GM12878 (cell line): ENCODE results near the gene SEMA5B. TPM values are rescaled to one million over a fixed set of nuclear protein-coding genes. Genes with fewer than 3 reads are reported as not detected.

Experiments used
- ATAC-seq: fragments of 200-7000 bp; cut with Tn5 transposase; 3 replicates; pipeline ENCODE4 v1.9.1; 2020; ENCODE audit warnings: mild to moderate bottlenecking, moderate library complexity
- BruUV-seq: library from RNA; stranded (reverse); fragments of 400-500 nt; replicated peaks from 2 replicates; lab custom pipeline; 2021; lab: Mats Ljungman, UMichigan
- CTCF ChIA-PET: fragments of 300-600 bp; sonication (Branson Sonifier 250); formaldehyde crosslinking; extraction: SDS; loops from one replicate; lab custom pipeline; 2021; ENCODE audit warnings: inconsistent platforms; lab: Yijun Ruan, JAX
- POLR2A ChIA-PET: fragments of 350-600 bp; formaldehyde crosslinking; extraction: SDS; loops from one replicate; lab custom pipeline; 2021; ENCODE audit warnings: inconsistent platforms; lab: Charles Lee
- RAD21 ChIA-PET: fragments of 300-600 bp; sonication (Branson Sonifier 250); formaldehyde crosslinking; loops from one replicate; lab custom pipeline; 2023; ENCODE audit warnings: antibody characterized with exemption; ENCODE audit not compliant: unreplicated experiment; lab: Charles Lee
- SMC1A ChIA-PET: fragments of 300-600 bp; sonication (Branson Sonifier 250); formaldehyde crosslinking; loops from one replicate; lab custom pipeline; 2023; ENCODE audit not compliant: unreplicated experiment, uncharacterized antibody; lab: Charles Lee
- DNase-seq: peaks from one replicate; pipeline ENCODE4 v3.0.0-alpha.2; 2011; ENCODE audit warnings: low read depth, low spot score
- FAIRE-seq: peaks from 3 replicates; lab custom pipeline; 2011; peaks lifted over from hg19 to GRCh38; lab: Jason Lieb, UNC
- H2AFZ ChIP-seq: 2 replicates; pipeline ENCODE4 v1.6.0; 2011; ENCODE audit warnings: low read depth, low read length, control low read depth; ENCODE audit not compliant: control insufficient read depth
- H3K27ac ChIP-seq: 2 replicates; pipeline ENCODE4 v1.5.1; 2011; ENCODE audit warnings: control low read depth; ENCODE audit not compliant: control insufficient read depth, insufficient read depth
- H3K27me3 ChIP-seq, 2 experiments: replicated peaks in 1 of 2; 2 replicates each; pipeline versions ENCODE4 v1.6.0 to v1.6.1; 2011; ENCODE audit warnings: low read length in 1 of 2; ENCODE audit not compliant: control insufficient read depth in 2 of 2, insufficient read depth in 2 of 2
- H3K36me3 ChIP-seq, 2 experiments: 2 replicates each; pipeline ENCODE4 v1.5.1; 2011; ENCODE audit warnings: low read length in 1 of 2; ENCODE audit not compliant: control insufficient read depth in 2 of 2, insufficient read depth in 2 of 2
- H3K4me1 ChIP-seq: 2 replicates; pipeline ENCODE4 v1.6.1; 2011; ENCODE audit warnings: mild to moderate bottlenecking, low read length, moderate library complexity, mixed read lengths; ENCODE audit not compliant: control insufficient read depth, insufficient read depth
- H3K4me2 ChIP-seq: 2 replicates; pipeline ENCODE4 v1.6.0; 2011; ENCODE audit warnings: control low read depth; ENCODE audit not compliant: control insufficient read depth, insufficient read depth
- H3K4me3 ChIP-seq: fragments of 200-600 bp; sonication (generic); 2 replicates; pipeline ENCODE4 v1.5.1; 2016
- H3K79me2 ChIP-seq: 2 replicates; pipeline ENCODE4 v1.6.0; 2011; ENCODE audit warnings: low read length; ENCODE audit not compliant: control insufficient read depth, insufficient read depth
- H3K9ac ChIP-seq: 2 replicates; pipeline ENCODE4 v1.8.0; 2011; ENCODE audit warnings: low read length, control low read depth, mixed read lengths; ENCODE audit not compliant: control insufficient read depth, insufficient read depth
- H3K9me3 ChIP-seq: replicated peaks from 3 replicates; pipeline ENCODE4 v1.5.1; 2011; ENCODE audit warnings: mild to moderate bottlenecking, low read length; ENCODE audit not compliant: control insufficient read depth, insufficient read depth
- H4K20me1 ChIP-seq: 2 replicates; pipeline ENCODE4 v1.6.0; 2011; ENCODE audit not compliant: control insufficient read depth, insufficient read depth
- IKZF2 ChIP-seq, 2 experiments: fragments of 450-650 bp; IDR thresholded peaks; 2 replicates each; pipeline ENCODE4 v1.6.1; 2017; ENCODE audit warnings: mild to moderate bottlenecking in 2 of 2, moderate library complexity in 2 of 2
- NR2F1 ChIP-seq: fragments of 450-650 bp; conservative IDR thresholded peaks from 2 replicates; pipeline ENCODE4 v1.6.1; 2017; ENCODE audit warnings: mild to moderate bottlenecking
- SIN3A ChIP-seq: IDR thresholded peaks from 2 replicates; pipeline ENCODE4 v1.6.1; 2012; ENCODE audit warnings: low read depth, low read length, improper control_type of control experiment
- SPI1 ChIP-seq: IDR thresholded peaks from 2 replicates; pipeline ENCODE4 v1.6.1; 2011; ENCODE audit warnings: low read depth, mild to moderate bottlenecking, low read length, moderate library complexity, borderline replicate concordance; ENCODE audit not compliant: insufficient read depth
- ZBTB11 ChIP-seq: fragments of 450-650 bp; formaldehyde crosslinking; IDR thresholded peaks from 2 replicates; pipeline ENCODE4 v1.5.0; 2022; ENCODE audit warnings: mild to moderate bottlenecking, missing genetic modification characterization
- WGBS: methylation state at CpG from one replicate; pipeline ENCODE4 v1.1.6; 2016; ENCODE audit warnings: low lambda C conversion rate; ENCODE audit not compliant: insufficient replicate concordance, insufficient coverage; ENCODE audit errors: missing lambda C conversion rate; 5-methylcytosine and 5-hydroxymethylcytosine counted together
- in situ Hi-C: fragments of 300-500 bp; cut with MboI; formaldehyde crosslinking; loops from 9 replicates; pipeline ENCODE4 v1.14.3; 2018; ENCODE audit warnings: mixed read lengths
- intact Hi-C: fragments of 100-400 bp; cut with micrococcal nuclease; formaldehyde crosslinking; loops from one replicate; pipeline ENCODE4 v1.14.2; 2022; ENCODE audit not compliant: unreplicated experiment
- polyA plus RNA-seq, 11 experiments: library from polyadenylated mRNA; depleted of rRNA in 4 of 11; unstranded in 6 of 11; stranded (reverse) in 5 of 11; fragments of >200 nt; fragmentation: Nextera tagmentation in 4 of 11; fragmentation: Illumina TruSeq in 1 of 11; extraction: Ambion mirVana in 4 of 11; extraction: Trizol in 1 of 11; gene quantifications; 1 replicate in 1 of 11; 2 replicates in 10 of 11; pipeline versions ENCODE4 v1.2.1 to v1.2.3, GENCODE V29; 2011 to 2016; ENCODE audit warnings: inconsistent platforms in 2 of 11, missing spikeins in 2 of 11, low read depth in 1 of 11
- total RNA-seq, 4 experiments: library from RNA; depleted of rRNA in 3 of 4; stranded (reverse); fragments of >200 nt in 3 of 4; fragmentation: Illumina TruSeq in 1 of 4; extraction: Trizol in 1 of 4; gene quantifications; 2 replicates each; pipeline versions ENCODE4 v1.2.1 to v1.2.3, GENCODE V29; 2013 to 2021

SEMA5B gene
- total and polyA plus RNA-seq, 10 of the 15 experiments (the other 5 are each of a cell fraction or from before 2014, with no cell fraction given), result 0.05 TPM; not detected in 9

- TF ChIP-seq ZBTB11 (CRISPR knock-in tag) (no peak), SIN3A (no peak)
Measured at GRCh38 chr3:122982216-122983185, 45.1 kb downstream of the SEMA5B start (continued).

GRCh38 chr3:122979211-122979610, 48.4 kb downstream of the SEMA5B start:
- in situ Hi-C loops, result no loop called here
- no peak for DNase-seq
- Histone ChIP-seq H2AFZ (no peak overlapping the region), H3K4me1 (0 out of 2 replicates have a peak, but pooled peaks cover 3% of the 10 kb centered on the region), H3K4me3 (no peak overlapping the region), H3K9me3 (no peaks in the 10 kb centered on the region), H3K27ac (no peak overlapping the region), H4K20me1 (no peaks in the 10 kb centered on the region), H3K4me2 (no peak overlapping the region; the same call in 1 of the 2 replicates), H3K36me3 (no peaks in the 10 kb centered on the region), H3K9ac (no peak overlapping the region), H3K27me3 (peaks cover 0 to 4% of the 10 kb centered on the region in 2 experiments; a peak in 2 of 4 replicates), H3K79me2 (no peaks in the 10 kb centered on the region)
- no peak for FAIRE-seq
- ChIA-PET CTCF (no interaction called here), RAD21 (no interaction called here), SMC1A (no interaction called here), POLR2A (no interaction called here)
- TF ChIP-seq IKZF2 (IDR thresholded peaks at IDR 0.05), result 0 out of 4 replicates have a peak, but pooled peaks of 1 of the 2 experiments have one; percentile 14
- 0 out of 2 replicates have a peak, but pooled peaks have one; percentile 23 for TF ChIP-seq SPI1
- TF ChIP-seq NR2F1, result no peak
- BruUV-seq, result no TSS peak
- 44% methylated on average over 8 of the region's 8 CpGs for WGBS
- ATAC-seq, result no peak
- intact Hi-C loops, result no loop called here
